ENCODE results near the gene FUCA1.
A peak's percentile ranks its signal among the peaks of the same experiment; 100 is the strongest.

FUCA1 gene

DNA sequence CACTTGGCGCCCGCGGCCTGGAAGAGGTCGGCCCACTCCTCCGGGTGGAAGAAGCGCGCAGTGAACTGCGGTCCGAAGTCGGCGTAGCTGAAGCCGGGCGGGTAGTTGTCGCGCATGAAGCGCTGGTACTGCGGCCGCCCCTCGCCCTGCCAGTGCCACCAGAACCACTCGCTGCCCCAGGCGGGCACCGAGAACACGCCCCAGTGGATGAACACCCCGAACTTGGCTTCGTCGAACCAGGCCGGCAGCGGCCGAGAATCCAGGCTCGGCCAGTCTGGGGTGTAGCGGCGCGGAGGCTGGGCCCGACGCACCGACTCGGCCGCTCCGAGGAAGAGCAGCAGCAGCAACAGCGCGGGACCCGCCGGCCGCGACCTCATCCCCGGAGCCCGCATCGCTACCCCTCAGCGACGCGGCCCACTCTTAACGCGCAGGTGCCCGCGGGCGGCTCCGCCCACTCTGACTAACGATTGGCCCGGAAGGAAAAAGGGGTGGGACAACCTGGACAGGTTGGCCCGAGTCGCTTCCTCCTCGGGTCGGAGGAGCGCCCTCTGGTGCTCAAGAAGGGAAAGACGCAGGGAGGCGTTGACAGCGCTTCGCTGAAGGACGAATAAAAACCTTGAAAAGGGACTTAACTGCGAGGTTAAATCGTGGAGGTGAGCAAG, at the start of gene FUCA1:
Gene FUCA1, minus strand, starts transcription at position 396 of the 662 bp plus-strand sequence. Its CDS starts 4 bp downstream, at position 392.
- H3K9me3 ChIP-seq (ENCODE audit: low read length) = no peaks in the 10 kb centered on the region
- no peaks in the 10 kb centered on the region for H3F3A ChIP-seq (ENCODE audit: insufficient read depth, low read length)
- no peaks in the 10 kb centered on the region for H3K9me2 ChIP-seq (ENCODE audit: low read depth, low read length)
- H3K79me2 ChIP-seq (ENCODE audit: insufficient read depth, low read length) = no peaks in the 10 kb centered on the region
- peak within 1 kb of the TSS; percentile 84 for H3K27ac ChIP-seq (ENCODE audit: low read depth, low read length, poor library complexity, severe bottlenecking)
- no peaks in the 10 kb centered on the region for H4K20me1 ChIP-seq (ENCODE audit: insufficient read depth, low read length)
- H3K9ac ChIP-seq (ENCODE audit: low read length) = peak within 1 kb of the TSS; percentile 79
- peaks cover 38% of the 10 kb centered on the region for H3K4me1 ChIP-seq (ENCODE audit: insufficient read depth, low read length, severe bottlenecking)
- H3K4me3 ChIP-seq (ENCODE audit: low read depth, low read length, poor library complexity, severe bottlenecking) = peak within 1 kb of the TSS; percentile 79
- peak within 1 kb of the TSS; percentile 4; the same call in 1 of the 2 replicates for H2AFZ ChIP-seq (ENCODE audit: low read length)
- TF ChIP-seq EZH2 (IDR thresholded peaks at IDR 0.05; ENCODE audit: borderline replicate concordance, low read length) (no peak), CTCF (IDR thresholded peaks at IDR 0.05; ENCODE audit: low read length) (peak; percentile 90)
- H3K4me2 ChIP-seq (ENCODE audit: low read length) = peak within 1 kb of the TSS; percentile 86
- H3K27me3 ChIP-seq (ENCODE audit: insufficient read depth, low read length) = no peaks in the 10 kb centered on the region
- H3K36me3 ChIP-seq (ENCODE audit: insufficient read depth, low read length) = peaks cover 22% of the 10 kb centered on the region

DNA sequence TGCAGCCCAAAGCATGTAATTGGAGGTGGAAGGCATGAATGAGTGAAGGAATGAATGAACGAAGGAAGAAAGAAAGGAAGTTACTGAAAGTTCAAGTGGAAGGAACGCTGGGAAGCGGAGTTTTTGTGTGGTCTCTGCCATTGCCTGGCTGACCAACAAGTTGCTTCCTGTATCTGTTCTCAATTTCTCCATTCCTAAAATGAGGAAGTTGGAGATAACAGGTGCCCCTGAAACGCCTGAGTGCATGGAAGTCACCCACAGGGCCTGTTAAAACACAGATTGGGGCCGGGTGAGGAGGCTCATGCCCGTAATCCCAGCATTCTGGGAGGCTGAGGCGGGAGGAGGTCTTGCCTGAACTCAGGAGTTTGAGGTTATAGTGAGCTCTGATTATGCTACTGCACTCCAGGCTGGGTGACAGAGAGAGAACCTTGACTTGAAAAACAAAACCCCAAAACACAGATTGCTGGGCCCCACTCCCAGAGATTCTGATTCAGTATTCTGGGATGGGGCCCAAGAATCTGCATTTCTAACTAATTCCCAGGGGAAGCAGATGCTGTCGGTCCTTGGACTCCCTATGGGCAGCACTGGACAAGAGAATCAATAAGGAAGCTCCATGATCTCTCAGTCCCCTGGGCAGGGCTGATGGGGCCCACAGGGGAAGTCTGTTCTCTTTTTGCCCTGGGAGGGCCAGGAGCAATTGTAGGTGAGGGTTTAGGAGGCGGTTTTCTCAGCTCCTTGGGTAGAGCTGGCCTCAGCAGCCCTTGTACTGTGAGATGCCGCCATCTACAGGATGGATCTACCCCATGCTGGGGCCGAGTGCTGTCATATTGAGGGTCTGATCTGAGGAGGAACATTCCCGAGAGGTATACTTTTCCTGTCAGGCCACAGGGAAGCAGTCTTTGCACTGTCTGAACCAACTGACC, 48.4 kb upstream of the FUCA1 start:
- Histone ChIP-seq H3K9me2 (ENCODE audit: low read depth, low read length) (no peaks in the 10 kb centered on the region), H3K4me2 (ENCODE audit: low read length) (peak overlapping the region; percentile 16; the same call in 1 of the 2 replicates), H3K4me3 (ENCODE audit: low read depth, low read length, poor library complexity, severe bottlenecking) (no peak overlapping the region), H4K20me1 (ENCODE audit: insufficient read depth, low read length) (no peaks in the 10 kb centered on the region), H3K9me3 (ENCODE audit: low read length) (no peaks in the 10 kb centered on the region), H3K79me2 (ENCODE audit: insufficient read depth, low read length) (no peaks in the 10 kb centered on the region), H2AFZ (ENCODE audit: low read length) (no peak overlapping the region), H3K27me3 (ENCODE audit: insufficient read depth, low read length) (no peaks in the 10 kb centered on the region), H3K9ac (ENCODE audit: low read length) (no peak overlapping the region; the same call in 1 of the 2 replicates), H3K36me3 (ENCODE audit: insufficient read depth, low read length) (no peaks in the 10 kb centered on the region), H3K27ac (ENCODE audit: low read depth, low read length, poor library complexity, severe bottlenecking) (peak overlapping the region; percentile 98), H3K4me1 (ENCODE audit: insufficient read depth, low read length, severe bottlenecking) (peaks cover 67% of the 10 kb centered on the region), H3F3A (ENCODE audit: insufficient read depth, low read length) (peaks cover 8% of the 10 kb centered on the region; the same call in 1 of the 2 replicates)
- TF ChIP-seq EZH2 (IDR thresholded peaks at IDR 0.05; ENCODE audit: borderline replicate concordance, low read length) (no peak), CTCF (IDR thresholded peaks at IDR 0.05; ENCODE audit: low read length) (peak; percentile 94)

GRCh38 chr1:23915466-23915865, 47.4 kb upstream of the FUCA1 start:
- H3K36me3 ChIP-seq (ENCODE audit: insufficient read depth, low read length) = no peaks in the 10 kb centered on the region
- H3K27ac ChIP-seq (ENCODE audit: low read depth, low read length, poor library complexity, severe bottlenecking) = peak overlapping the region; percentile 98
- no peaks in the 10 kb centered on the region for H3K27me3 ChIP-seq (ENCODE audit: insufficient read depth, low read length)
- no peak overlapping the region for H2AFZ ChIP-seq (ENCODE audit: low read length)
- H3F3A ChIP-seq (ENCODE audit: insufficient read depth, low read length) = peaks cover 8% of the 10 kb centered on the region; the same call in 1 of the 2 replicates
- H3K4me3 ChIP-seq (ENCODE audit: low read depth, low read length, poor library complexity, severe bottlenecking) = no peak overlapping the region
- H3K9ac ChIP-seq (ENCODE audit: low read length) = no peak overlapping the region
- TF ChIP-seq CTCF (IDR thresholded peaks at IDR 0.05; ENCODE audit: low read length) (0 out of 2 replicates have a peak, but pooled peaks have one; percentile 7), EZH2 (IDR thresholded peaks at IDR 0.05; ENCODE audit: borderline replicate concordance, low read length) (no peak)
- H3K9me2 ChIP-seq (ENCODE audit: low read depth, low read length) = no peaks in the 10 kb centered on the region
- peaks cover 75% of the 10 kb centered on the region for H3K4me1 ChIP-seq (ENCODE audit: insufficient read depth, low read length, severe bottlenecking)
- H3K9me3 ChIP-seq (ENCODE audit: low read length) = no peaks in the 10 kb centered on the region
- H4K20me1 ChIP-seq (ENCODE audit: insufficient read depth, low read length) = no peaks in the 10 kb centered on the region
- H3K4me2 ChIP-seq (ENCODE audit: low read length) = no peak overlapping the region
- H3K79me2 ChIP-seq (ENCODE audit: insufficient read depth, low read length) = no peaks in the 10 kb centered on the region

All from OCI-LY1 (cell line).